ENCODE data around the gene CACUL1. TPM values are rescaled to one million over a fixed set of nuclear protein-coding genes. Genes with fewer than 3 reads are reported as not detected.
"Not testable (repeated sequence)": the region's sequence is repeated elsewhere in the genome, so short reads cannot be mapped to it uniquely, and the experiment has no call there.

The CACUL1 gene
- total RNA-seq, 2 experiments from 2014 or later: 20.1 to 24.4 TPM

DNA sequence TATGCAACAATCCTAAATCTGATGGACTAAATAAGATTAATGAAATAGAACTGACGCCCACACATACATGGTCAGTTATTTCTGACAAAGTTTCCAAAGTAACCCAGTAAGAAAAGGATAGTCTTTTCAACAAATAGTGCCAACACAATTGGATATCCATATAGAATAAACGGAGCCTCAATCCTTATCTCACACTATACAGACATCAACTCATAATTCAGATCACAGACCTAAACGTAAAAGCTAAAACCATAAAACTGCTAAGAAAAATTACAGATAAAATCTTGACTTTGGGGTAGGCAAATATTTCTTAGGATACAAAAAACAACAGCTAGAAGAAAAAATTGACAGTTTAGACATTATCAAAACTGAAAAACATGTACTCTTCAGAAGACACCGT lies 8.5 kb downstream of the CACUL1 start:
- H3K9me3 Mint-ChIP-seq (ENCODE audit: low read depth): no peaks in the 10 kb centered on the region
- DNase-seq (no peak), ATAC-seq (no peak)
- H3K27me3 Mint-ChIP-seq: no peaks in the 10 kb centered on the region
- POLR2A ChIA-PET: interaction anchor here (1.6 kb wide), 1 partner anchor 8 kb away, joined by 4 read pairs; the partner anchor contains the start of gene CACUL1
- CTCF ChIA-PET: no interaction called here
- H3K4me1 Mint-ChIP-seq: peaks cover 48% of the 10 kb centered on the region
- intact Hi-C loops (cut with DNase I, micrococcal nuclease): no loop called here
- peaks cover 27% of the 10 kb centered on the region for H3K36me3 Mint-ChIP-seq (ENCODE audit: low read depth)
- no peak overlapping the region for H3K4me3 Mint-ChIP-seq
- H3K27ac Mint-ChIP-seq: no peak overlapping the region

GRCh38 chr10:118745056-118745455 lies 9.7 kb downstream of the CACUL1 start:
- ATAC-seq: no peak
- ChIA-PET CTCF (interaction anchor here (0.6 to 1.6 kb wide), 2 partner anchors 9 to 125 kb away, joined by 3 to 4 read pairs; no protein-coding TSS in a partner anchor), POLR2A (interaction anchor here (1.6 kb wide), 1 partner anchor 9 kb away, joined by 4 read pairs; the partner anchor contains the start of gene CACUL1)
- no peaks in the 10 kb centered on the region for H3K9me3 Mint-ChIP-seq (ENCODE audit: low read depth)
- peaks cover 23% of the 10 kb centered on the region for H3K36me3 Mint-ChIP-seq (ENCODE audit: low read depth)
- peaks cover 48% of the 10 kb centered on the region for H3K4me1 Mint-ChIP-seq
- H3K27me3 Mint-ChIP-seq: no peaks in the 10 kb centered on the region
- H3K27ac Mint-ChIP-seq: no peak overlapping the region
- intact Hi-C loops (cut with DNase I, micrococcal nuclease): no loop called here
- H3K4me3 Mint-ChIP-seq: no peak overlapping the region
- no peak for DNase-seq

- CTCF ChIA-PET: interaction anchor here (1.6 kb wide), 1 partner anchor 9 kb away, joined by 4 read pairs; no protein-coding TSS in a partner anchor
- POLR2A ChIA-PET; H3K27me3 Mint-ChIP-seq; ATAC-seq; DNase-seq; H3K4me3 Mint-ChIP-seq; H3K27ac Mint-ChIP-seq; H3K9me3 Mint-ChIP-seq (ENCODE audit: low read depth); intact Hi-C loops (cut with DNase I, micrococcal nuclease): not testable (repeated sequence)
- Mint-ChIP-seq H3K4me1 (peaks cover 49% of the 10 kb centered on the region), H3K36me3 (ENCODE audit: low read depth) (peaks cover 23% of the 10 kb centered on the region)
These were observed 10.3 kb downstream of the CACUL1 start for GRCh38 chr10:118744346-118744918.

- POLR2A ChIA-PET: no interaction called here
- no peaks in the 10 kb centered on the region for H3K9me3 Mint-ChIP-seq (ENCODE audit: low read depth)
- intact Hi-C loops (cut with DNase I, micrococcal nuclease): no loop called here
These were observed 12.0 kb downstream of the CACUL1 start for GRCh38 chr10:118742782-118743181.

DNA sequence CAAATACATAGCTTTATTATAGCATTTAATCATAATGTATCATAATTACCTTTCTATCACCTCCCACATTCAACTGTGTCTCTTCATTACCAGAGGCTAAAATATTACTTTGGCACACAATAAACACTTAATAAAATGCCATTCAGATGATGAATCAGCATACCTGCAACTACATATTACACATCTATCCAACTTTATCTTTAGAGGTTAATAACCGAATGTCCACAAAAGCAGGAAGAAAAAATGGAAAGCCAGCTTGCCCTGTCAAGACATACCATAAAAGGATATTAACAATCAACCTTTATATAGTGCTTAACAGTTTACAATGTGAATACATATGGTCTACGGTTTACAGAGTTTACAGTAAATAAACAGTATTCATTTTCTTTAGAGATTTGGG lies 12.7 kb downstream of the CACUL1 start:
- Mint-ChIP-seq H3K9me3 (ENCODE audit: low read depth) (no peaks in the 10 kb centered on the region), H3K36me3 (ENCODE audit: low read depth) (peaks cover 8% of the 10 kb centered on the region), H3K4me1 (peaks cover 58% of the 10 kb centered on the region), H3K4me3 (no peak overlapping the region), H3K27ac (no peak overlapping the region), H3K27me3 (no peaks in the 10 kb centered on the region)
- POLR2A ChIA-PET: no interaction called here
- intact Hi-C loops (cut with DNase I, micrococcal nuclease): no loop called here
- ATAC-seq: no peak
- no peak for DNase-seq
- CTCF ChIA-PET: interaction anchor here (1.2 kb wide), 1 partner anchor 99 kb away, joined by 3 read pairs; no protein-coding TSS in a partner anchor

More at GRCh38 chr10:118742782-118743181, 12.0 kb downstream of the CACUL1 start:
- peaks cover 13% of the 10 kb centered on the region for H3K36me3 Mint-ChIP-seq (ENCODE audit: low read depth)
- CTCF ChIA-PET: no interaction called here
- H3K4me3 Mint-ChIP-seq: no peak overlapping the region
- H3K4me1 Mint-ChIP-seq: peaks cover 56% of the 10 kb centered on the region
- H3K27me3 Mint-ChIP-seq: no peaks in the 10 kb centered on the region
- ATAC-seq (no peak), DNase-seq (no peak)
- H3K27ac Mint-ChIP-seq: no peak overlapping the region

DNA sequence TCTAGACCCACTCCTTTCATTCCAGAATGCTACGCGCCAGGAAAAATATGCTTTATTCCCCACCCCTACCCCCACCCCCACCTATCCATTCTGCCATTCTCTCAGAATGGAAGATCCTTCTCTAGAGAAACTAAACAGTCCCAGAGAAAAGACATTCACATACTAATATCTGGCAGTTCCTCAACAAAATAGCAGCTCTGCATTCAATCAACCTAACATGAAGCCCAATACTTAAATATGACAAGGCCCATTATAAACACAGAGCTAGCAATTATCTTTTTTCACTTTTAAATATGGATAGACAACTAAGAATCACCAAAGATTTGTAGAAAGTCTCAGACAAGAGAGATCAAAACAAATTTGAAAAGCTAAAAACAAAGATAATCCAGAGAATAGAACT lies 16.4 kb downstream of the CACUL1 start:
- DNase-seq: no peak
- intact Hi-C loops (cut with DNase I, micrococcal nuclease): loop anchor here in 1 of 2 experiments (10.0 kb wide), 1 partner anchor 286 kb away; the partner anchor contains the start of gene NANOS1
- Mint-ChIP-seq H3K4me1 (peaks cover 76% of the 10 kb centered on the region), H3K27ac (no peak overlapping the region), H3K9me3 (ENCODE audit: low read depth) (no peaks in the 10 kb centered on the region), H3K36me3 (ENCODE audit: low read depth) (peaks cover 4% of the 10 kb centered on the region), H3K27me3 (no peaks in the 10 kb centered on the region), H3K4me3 (no peak overlapping the region)
- CTCF ChIA-PET: interaction anchor here (0.6 kb wide), 1 partner anchor 174 kb away, joined by 3 read pairs; no protein-coding TSS in a partner anchor
- no peak for ATAC-seq
- POLR2A ChIA-PET: interaction anchor here (2.6 kb wide), 1 partner anchor 16 kb away, joined by 7 read pairs; the partner anchor contains the start of gene CACUL1

DNA sequence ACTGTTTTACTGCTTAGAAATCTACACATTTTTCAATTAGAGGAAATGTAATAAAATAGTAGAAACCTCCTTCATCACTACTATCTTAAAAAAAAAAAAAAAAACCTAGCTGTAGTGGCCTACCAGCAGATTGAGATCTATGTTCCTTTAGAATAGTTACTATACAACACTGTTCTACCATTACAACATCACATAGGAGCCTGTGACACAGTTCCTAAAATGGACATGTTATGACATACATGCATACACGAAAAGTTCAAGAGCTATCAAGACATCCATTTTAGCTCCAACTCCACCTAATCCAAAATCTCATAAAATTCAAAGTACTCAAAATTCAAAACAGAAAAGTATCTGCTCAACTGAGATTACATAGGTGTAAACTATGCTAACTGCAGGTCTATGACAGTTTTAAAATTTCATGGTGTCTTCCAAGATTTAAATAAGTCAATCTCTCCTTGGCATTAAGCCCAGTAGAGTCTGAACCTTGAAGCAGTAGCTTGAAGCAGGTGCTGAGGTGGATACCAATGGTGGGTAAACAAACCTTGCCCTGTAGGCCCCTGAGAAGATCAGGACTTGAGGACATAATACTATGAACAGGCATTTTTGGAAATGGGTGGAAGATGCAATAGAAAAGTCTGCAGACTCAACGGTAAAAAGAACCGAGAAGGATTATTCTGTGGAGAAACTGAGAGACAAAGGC lies 17.0 kb downstream of the CACUL1 start:
- H3K4me1 Mint-ChIP-seq: peaks cover 80% of the 10 kb centered on the region
- ATAC-seq: no peak

GRCh38 chr10:118735294-118735693 lies 19.5 kb downstream of the CACUL1 start:
- H3K27me3 Mint-ChIP-seq: peaks cover 2% of the 10 kb centered on the region
- peaks cover 4% of the 10 kb centered on the region for H3K36me3 Mint-ChIP-seq (ENCODE audit: low read depth)
- no peak for ATAC-seq
- intact Hi-C loops (cut with DNase I, micrococcal nuclease): loop anchor here in 1 of 2 experiments (10.0 kb wide), 1 partner anchor 290 kb away; the partner anchor contains the start of gene NANOS1
- ChIA-PET POLR2A (interaction anchor here (0.7 kb wide), 1 partner anchor 403 kb away, joined by 3 read pairs; no protein-coding TSS in a partner anchor), CTCF (interaction anchor here (0.6 to 3.6 kb wide), 3 partner anchors 10 to 15 kb away, joined by 4 to 11 read pairs (median 5); no protein-coding TSS in a partner anchor)
- DNase-seq: no peak
- no peak overlapping the region for H3K4me3 Mint-ChIP-seq
- H3K9me3 Mint-ChIP-seq (ENCODE audit: low read depth): no peaks in the 10 kb centered on the region
- H3K27ac Mint-ChIP-seq: no peak overlapping the region
- H3K4me1 Mint-ChIP-seq: peaks cover 87% of the 10 kb centered on the region

More for the DNA sequence above, 17.0 kb downstream of the CACUL1 start:
- DNase-seq: no peak
- no peak overlapping the region for H3K27ac Mint-ChIP-seq
- intact Hi-C loops (cut with DNase I, micrococcal nuclease): loop anchor here in 1 of 2 experiments (10.0 kb wide), 1 partner anchor 287 kb away; the partner anchor contains the start of gene NANOS1
- ChIA-PET POLR2A (interaction anchor here (2.6 kb wide), 1 partner anchor 17 kb away, joined by 7 read pairs; the partner anchor contains the start of gene CACUL1), CTCF (interaction anchor here (0.6 kb wide), 1 partner anchor 174 kb away, joined by 3 read pairs; no protein-coding TSS in a partner anchor)
- no peaks in the 10 kb centered on the region for H3K27me3 Mint-ChIP-seq
- H3K36me3 Mint-ChIP-seq (ENCODE audit: low read depth): peaks cover 4% of the 10 kb centered on the region
- H3K4me3 Mint-ChIP-seq: no peak overlapping the region
- H3K9me3 Mint-ChIP-seq (ENCODE audit: low read depth): no peaks in the 10 kb centered on the region

DNA sequence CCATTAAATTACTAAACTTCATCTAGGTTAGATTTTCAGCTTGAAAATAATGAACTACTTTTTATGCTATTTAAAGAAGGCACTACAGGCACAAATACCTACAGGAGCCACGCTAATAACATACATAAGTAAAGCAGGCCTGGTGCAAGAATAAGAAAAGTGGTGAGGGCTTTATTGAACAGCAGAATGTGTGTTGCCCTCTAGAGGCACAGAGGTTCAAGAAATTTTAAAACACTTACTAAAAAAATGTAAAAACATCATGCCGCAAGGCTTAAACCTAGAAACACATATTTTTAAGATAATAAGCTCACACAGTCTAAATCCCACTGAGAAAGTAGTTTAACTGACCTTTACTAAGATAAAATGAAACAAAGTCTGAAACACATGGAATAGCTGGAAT lies 20.3 kb downstream of the CACUL1 start:
- peaks cover 5% of the 10 kb centered on the region for H3K36me3 Mint-ChIP-seq (ENCODE audit: low read depth)
- intact Hi-C loops (cut with DNase I, micrococcal nuclease): loop anchor here in 1 of 2 experiments (10.0 kb wide), 1 partner anchor 290 kb away; the partner anchor contains the start of gene NANOS1
- H3K9me3 Mint-ChIP-seq (ENCODE audit: low read depth): no peaks in the 10 kb centered on the region
- ChIA-PET POLR2A (no interaction called here), CTCF (interaction anchor here (0.6 to 3.6 kb wide), 3 partner anchors 14 to 40 kb away, joined by 3 to 11 read pairs (median 3); no protein-coding TSS in a partner anchor)
- H3K27me3 Mint-ChIP-seq: peaks cover 2% of the 10 kb centered on the region
- H3K4me1 Mint-ChIP-seq: peaks cover 92% of the 10 kb centered on the region
- no peak overlapping the region for H3K4me3 Mint-ChIP-seq
- no peak for DNase-seq
- no peak overlapping the region for H3K27ac Mint-ChIP-seq
- ATAC-seq: no peak

DNA sequence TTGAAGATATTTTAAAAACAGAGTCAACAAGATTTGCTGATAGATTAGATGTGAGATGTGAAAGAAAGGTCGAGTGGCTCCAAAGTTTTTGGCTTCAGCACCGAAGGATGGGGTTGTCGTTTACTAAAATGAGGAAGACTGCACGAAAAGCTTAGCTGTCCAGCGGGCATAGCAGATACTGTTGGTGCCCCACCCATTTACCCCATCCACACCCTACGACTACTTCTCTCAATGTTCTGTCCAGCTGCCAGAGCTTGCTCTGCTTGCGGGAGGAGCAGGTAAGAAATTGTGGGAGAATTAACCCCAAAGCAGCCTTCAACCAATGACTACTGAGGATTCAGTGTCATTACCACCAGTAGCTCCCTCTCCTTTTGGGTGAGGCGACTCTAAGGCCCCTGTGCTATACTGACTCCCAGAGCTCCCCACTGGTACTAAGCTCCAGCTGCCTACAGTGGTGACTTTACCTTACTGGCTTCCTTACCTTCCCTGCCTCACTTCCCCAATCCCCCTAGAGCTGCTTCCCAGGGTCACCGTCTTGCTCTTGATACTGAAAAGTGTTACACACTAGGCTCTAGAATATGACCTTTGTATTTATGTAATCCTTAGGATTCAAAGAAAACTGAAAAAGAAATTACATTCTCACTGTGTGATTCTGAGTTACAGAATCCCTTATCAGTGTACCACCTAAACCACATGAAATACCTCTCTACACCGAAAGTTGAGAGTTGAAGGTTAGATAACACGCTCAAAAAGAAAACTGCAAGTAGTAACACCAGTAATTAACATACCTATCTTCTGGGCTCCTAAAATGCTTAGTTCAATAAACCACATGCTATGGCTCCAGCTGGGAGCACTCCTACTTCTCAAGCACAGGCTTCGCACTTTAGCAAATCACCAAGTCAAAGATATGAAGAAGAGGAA lies 22.3 kb downstream of the CACUL1 start:
- no peaks in the 10 kb centered on the region for H3K9me3 Mint-ChIP-seq (ENCODE audit: low read depth)
- intact Hi-C loops (cut with DNase I, micrococcal nuclease): loop anchor here (1.0 to 10.0 kb wide), 2 partner anchors 22 to 292 kb away; partner anchors contain the start of genes CACUL1 (in 1 of the 2) and NANOS1 (in 1 of the 2)
- peaks cover 2% of the 10 kb centered on the region for H3K27me3 Mint-ChIP-seq
- CTCF ChIA-PET: interaction anchor here (0.7 to 2.2 kb wide), 7 partner anchors 11 to 164 kb away, joined by 3 to 7 read pairs (median 4); partner anchors contain the start of gene CACUL1
- peaks cover 80% of the 10 kb centered on the region for H3K4me1 Mint-ChIP-seq
- DNase-seq: peak; percentile 12
- ATAC-seq: peak; percentile 73
- no peak overlapping the region for H3K27ac Mint-ChIP-seq
- H3K4me3 Mint-ChIP-seq: peak overlapping the region; percentile 44
- POLR2A ChIA-PET: interaction anchor here (0.6 kb wide), 1 partner anchor 22 kb away, joined by 3 read pairs; the partner anchor contains the start of gene CACUL1
- peaks cover 9% of the 10 kb centered on the region for H3K36me3 Mint-ChIP-seq (ENCODE audit: low read depth)
